Choroid plexus epithelial cell (primary cell): ENCODE data around the gene GJA5.

Experiments used
- DNase-seq: peaks from one replicate; pipeline ENCODE4 v3.0.0-alpha.2; 2010; ENCODE audit warnings: low read depth
- H3K4me3 ChIP-seq: 2 replicates; pipeline ENCODE4 v1.5.1; 2011; ENCODE audit warnings: low read depth, mild to moderate bottlenecking, control low read depth, low read length, moderate library complexity
- CTCF ChIP-seq: conservative IDR thresholded peaks from 2 replicates; pipeline ENCODE4 v1.5.1; 2011; ENCODE audit warnings: low read depth, mild to moderate bottlenecking, control low read depth, inconsistent platforms, low read length, moderate library complexity

Gene GJA5

GRCh38 chr1:147760481-147761260 is at the start of gene GJA5:
Gene GJA5 (minus strand): TSS chr1:147760602. CDS start chr1:147759238, 1,364 bp downstream.
- no peak for TF ChIP-seq CTCF
- no peak for DNase-seq
- no peak within 1 kb of the TSS for H3K4me3 ChIP-seq

- no peak for TF ChIP-seq CTCF
- DNase-seq, result no peak
These were observed 48.8 kb upstream of the GJA5 start for GRCh38 chr1:147809236-147809635.

GRCh38 chr1:147808025-147808424 is 47.6 kb upstream of the GJA5 start:
- TF ChIP-seq CTCF, result no peak
- DNase-seq, result peak; percentile 19
- no peak overlapping the region for H3K4me3 ChIP-seq

More at GRCh38 chr1:147809236-147809635, 48.8 kb upstream of the GJA5 start:
- no peak overlapping the region for H3K4me3 ChIP-seq

- no peak for TF ChIP-seq CTCF
- no peak for DNase-seq
- no peak overlapping the region for H3K4me3 ChIP-seq
These were observed 47.0 kb upstream of the GJA5 start for GRCh38 chr1:147807405-147807804.

GRCh38 chr1:147804942-147805723 is 44.7 kb upstream of the GJA5 start:
- DNase-seq, result no peak
- H3K4me3 ChIP-seq, result no peak overlapping the region
- no peak for TF ChIP-seq CTCF

- no peak for TF ChIP-seq CTCF
- no peak overlapping the region for H3K4me3 ChIP-seq
- DNase-seq, result no peak
These were observed 40.4 kb upstream of the GJA5 start for GRCh38 chr1:147800804-147801203.
